GM18505 (cell line): ENCODE measurements around the gene SLC36A2.

Source experiments
- ATAC-seq: cut with Tn5 transposase; IDR thresholded peaks from one replicate; pipeline ENCODE4 v1.9.1; 2021; ENCODE audit not compliant: unreplicated experiment
- POLR2A ChIP-seq: IDR thresholded peaks from 4 replicates; pipeline ENCODE4 v1.6.1; 2011; ENCODE audit warnings: borderline replicate concordance; ENCODE audit not compliant: insufficient read depth, insufficient read length; ENCODE audit errors: extremely low read depth

SLC36A2 gene

DNA sequence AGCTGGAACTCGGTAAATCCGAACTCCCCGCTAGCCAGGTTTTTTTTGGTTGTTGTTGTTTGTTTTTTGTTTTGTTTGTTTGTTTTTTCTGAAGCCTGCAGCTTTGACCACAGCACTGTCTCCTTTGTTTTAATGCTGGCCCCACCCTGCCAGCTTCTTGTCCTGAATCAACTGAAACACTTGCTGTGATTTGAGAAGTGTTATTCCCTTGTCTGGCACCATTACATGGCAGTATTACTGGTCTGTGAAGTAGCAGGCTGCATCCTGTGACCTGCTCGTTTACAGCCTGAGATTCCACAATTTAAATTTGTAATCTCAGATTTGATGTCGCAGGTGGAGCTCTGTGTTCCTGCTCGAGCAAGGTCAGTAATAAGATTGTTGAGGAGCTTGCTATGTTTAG, 1.4 kb upstream of the SLC36A2 start:
- ATAC-seq = no peak

DNA sequence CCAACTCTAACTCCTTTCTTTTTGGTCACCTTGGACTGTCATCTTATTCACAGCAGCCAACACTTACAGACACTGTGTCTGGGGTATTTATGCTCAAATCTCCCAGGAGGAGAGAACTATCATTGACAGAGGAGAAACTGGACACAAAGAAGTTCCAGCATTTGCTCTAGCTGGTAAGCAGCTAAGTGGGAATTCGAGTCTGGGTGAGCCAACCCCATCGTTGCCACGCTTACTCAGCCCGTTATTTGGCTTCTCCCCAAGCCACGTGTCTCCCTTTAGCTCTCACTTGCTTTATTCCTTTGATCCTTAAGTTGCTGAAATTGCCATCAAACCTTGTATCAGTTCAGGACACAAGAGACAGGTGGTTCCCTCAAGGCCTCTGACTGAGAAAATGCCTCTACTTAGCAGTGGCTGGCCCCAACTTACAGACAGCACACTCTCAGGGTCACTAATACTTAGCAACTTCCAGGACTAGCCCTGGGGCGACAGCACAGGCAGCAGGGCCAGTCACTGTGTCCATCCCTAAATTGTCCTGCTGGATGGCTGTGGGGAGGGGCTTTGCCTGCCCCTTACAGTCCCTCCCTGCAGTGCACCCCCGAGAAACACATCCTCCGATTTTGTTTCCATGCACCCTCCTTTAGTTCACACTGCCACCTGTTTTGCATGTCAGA, 1.4 kb downstream of the SLC36A2 start:
- TF ChIP-seq POLR2A = no peak

More for the DNA sequence above, 1.4 kb upstream of the SLC36A2 start:
- no peak for TF ChIP-seq POLR2A

DNA sequence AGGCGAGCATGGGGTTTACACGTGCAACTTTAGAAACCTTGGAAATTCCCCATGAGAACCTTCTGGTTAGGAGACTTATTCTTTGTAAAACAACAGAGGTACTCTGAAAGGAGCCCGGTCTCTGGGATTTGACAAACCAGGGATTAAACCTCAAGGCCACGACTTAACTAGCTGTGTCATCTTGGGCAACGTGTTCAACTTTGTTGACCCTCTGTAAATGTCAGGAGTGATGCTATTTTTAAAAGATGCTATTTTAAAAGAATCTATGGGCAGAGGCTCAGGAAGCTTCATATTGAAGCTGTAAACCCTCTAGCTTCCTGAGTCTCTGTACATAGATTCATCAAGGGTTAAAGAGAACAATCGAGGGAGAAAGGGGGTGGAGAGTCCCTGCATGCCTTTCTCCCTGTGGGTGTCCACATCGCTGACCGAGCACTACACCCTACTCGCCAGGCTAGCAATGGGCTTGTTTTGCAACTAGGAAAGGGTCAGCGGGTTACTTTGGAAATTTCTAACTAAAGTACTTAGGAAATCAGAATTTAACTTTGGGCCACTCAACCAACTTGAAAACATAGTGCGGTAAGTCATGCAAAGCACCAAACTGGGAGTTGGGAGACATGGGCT, 2.1 kb downstream of the SLC36A2 start:
- no peak for TF ChIP-seq POLR2A
- ATAC-seq = no peak

More for the DNA sequence above, 1.4 kb downstream of the SLC36A2 start:
- ATAC-seq = no peak

DNA sequence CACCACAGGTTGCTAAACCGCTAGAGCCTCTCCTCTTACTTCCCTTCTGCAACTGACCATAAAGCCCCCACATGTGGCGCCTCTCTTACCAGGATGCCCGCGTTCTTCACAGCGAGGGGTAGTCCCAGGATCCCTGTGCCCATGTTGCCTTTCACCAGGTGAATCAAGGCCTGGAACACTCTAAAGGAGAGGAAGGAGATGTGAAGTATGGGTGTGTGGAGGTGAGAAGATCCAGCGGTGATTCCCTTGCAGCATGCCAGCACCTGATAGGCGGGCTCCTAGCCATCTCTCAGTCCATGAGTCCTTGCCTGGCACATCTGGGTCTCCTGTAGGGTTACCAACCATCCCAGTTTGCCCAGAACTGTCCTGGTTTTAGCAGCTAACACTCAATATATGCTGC, 3.3 kb downstream of the SLC36A2 start:
- TF ChIP-seq POLR2A = no peak
- ATAC-seq = no peak

DNA sequence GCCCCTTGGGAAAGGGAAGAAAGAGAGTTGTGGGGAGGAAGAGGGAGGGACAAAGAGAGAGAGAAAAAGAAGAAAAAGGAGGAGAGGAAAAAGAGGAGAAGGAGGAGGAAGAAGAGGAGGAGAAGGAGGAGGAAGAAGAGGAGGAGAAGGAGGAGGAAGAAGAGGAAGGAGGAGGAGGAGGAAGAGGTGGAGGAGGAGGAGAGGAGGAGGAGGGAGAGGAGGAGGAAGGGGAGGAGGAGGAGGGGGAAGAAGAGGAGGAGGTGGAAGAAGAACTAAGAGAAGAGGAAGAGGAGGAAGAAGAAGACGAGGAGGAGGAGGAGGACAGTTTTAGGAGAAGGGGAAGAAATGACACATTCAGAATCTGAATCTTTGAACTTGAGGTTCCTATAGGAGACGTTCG, 7.4 kb downstream of the SLC36A2 start:
- no peak for ATAC-seq
- TF ChIP-seq POLR2A = no peak

DNA sequence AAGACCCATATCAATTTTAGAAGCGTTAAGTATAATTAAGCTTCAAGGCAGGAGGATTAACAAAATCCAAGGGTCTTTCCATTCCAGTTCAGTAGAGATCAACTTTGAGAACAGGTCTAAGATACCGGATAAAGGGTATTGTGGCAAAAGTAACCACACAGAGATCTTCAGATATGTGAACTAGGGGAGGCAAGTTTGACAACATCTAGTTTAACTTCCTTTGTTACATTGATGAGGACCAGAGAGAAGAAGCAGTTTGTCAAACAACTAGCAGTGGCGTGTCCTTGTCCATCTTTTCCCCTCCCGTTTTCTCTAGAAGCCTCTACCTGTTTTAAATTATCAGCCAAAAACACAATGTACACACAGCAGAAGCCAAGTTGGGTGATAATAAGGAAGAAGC, 8.6 kb downstream of the SLC36A2 start:
- no peak for TF ChIP-seq POLR2A
- ATAC-seq = no peak

DNA sequence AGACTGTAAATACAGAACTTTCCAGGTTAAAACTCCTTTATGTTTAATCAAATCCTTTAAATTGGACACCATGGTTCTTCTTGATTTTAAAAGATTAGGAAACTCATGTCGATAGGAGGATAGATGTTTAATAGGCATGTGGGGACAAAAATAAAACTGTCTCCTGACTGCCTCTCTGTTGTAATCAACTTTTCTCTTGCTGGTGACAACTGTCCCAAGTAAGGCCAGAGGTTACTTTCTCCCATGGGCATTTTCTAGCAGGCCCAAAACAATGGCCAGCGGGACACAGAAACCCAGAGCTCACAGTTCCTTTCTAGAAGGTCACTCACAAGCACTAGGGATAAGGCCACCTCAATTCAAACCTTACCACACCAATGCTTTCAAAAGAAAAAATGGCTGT, 14.5 kb downstream of the SLC36A2 start:
- no peak for TF ChIP-seq POLR2A
- ATAC-seq = no peak

DNA sequence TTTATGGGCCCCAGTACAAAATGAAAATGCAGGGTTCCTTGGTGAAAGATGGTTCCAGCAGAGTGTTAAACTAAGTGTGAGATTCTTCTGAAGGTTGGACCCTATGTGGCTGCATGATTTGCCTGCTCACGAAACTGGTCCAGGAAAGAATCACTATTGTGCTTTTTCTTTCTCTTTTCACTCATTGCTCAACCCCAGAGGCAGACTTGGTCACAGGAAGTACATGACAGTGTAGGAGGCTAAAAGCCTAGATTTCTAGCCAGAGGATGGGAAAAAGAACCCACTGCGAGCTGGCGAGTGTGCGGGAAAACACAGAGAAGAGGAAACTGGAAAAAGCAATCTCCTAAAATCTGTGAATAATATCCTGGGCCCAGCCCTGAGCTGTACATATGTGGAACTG, 18.6 kb downstream of the SLC36A2 start:
- TF ChIP-seq POLR2A = no peak
- ATAC-seq = no peak

DNA sequence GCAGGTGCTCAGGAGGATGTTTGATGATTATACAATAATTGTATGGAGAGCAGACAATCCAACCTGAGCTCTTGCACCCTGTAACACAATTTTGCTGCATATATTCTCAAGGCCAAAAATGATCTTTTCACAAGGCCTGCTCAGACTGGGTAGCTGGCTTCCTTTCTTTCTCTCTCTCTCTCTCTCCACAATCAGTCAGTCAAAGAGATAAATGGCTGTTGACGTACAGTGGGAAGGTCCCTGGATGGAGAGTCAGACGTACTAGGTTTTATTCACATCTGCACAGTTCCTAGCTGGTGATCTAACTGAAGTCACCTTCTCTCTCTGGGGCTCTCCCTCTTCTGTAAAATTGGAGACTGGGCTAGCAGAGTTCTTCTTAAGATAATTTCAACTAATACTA, 19.8 kb downstream of the SLC36A2 start:
- no peak for ATAC-seq
- no peak for TF ChIP-seq POLR2A

DNA sequence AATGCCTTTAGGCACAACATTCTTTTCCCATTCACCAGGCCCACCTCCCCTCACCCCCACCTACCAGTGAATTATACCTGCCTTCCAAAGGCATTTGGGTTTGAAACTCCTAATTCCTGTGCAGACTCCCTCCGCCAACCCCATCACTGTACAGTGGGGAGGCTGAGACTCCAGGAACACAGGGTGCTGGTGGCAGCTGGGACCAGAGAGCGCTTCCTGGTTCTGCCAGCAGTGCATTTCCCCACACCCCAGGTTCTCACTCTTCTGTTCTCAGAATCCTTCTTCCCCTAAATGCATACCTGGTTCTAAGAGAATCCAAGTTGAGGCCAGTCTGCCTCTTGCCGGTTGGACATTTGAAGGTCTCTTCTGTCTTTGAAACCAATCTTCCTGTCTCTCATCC, 21.1 kb downstream of the SLC36A2 start:
- ATAC-seq = no peak
- TF ChIP-seq POLR2A = no peak

DNA sequence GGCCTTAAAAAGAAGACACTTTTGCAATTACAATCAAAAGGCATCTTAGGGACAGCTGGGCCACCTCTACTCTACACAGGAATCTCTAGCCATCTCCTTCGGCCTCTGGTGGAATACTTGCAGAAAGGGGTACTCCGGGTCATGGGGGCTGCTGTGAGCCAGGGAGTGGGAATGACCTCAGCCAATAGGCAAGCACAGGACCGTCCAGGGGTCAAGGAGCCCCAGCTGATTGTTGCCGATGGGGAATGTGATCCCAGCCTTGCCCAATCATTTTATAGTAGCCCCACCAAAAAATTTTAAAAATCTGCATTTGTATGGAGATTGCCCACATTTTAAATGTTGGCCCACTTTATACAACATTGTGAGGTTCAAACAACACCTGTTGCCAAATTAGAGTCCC, 26.9 kb downstream of the SLC36A2 start:
- ATAC-seq = no peak
- no peak for TF ChIP-seq POLR2A

DNA sequence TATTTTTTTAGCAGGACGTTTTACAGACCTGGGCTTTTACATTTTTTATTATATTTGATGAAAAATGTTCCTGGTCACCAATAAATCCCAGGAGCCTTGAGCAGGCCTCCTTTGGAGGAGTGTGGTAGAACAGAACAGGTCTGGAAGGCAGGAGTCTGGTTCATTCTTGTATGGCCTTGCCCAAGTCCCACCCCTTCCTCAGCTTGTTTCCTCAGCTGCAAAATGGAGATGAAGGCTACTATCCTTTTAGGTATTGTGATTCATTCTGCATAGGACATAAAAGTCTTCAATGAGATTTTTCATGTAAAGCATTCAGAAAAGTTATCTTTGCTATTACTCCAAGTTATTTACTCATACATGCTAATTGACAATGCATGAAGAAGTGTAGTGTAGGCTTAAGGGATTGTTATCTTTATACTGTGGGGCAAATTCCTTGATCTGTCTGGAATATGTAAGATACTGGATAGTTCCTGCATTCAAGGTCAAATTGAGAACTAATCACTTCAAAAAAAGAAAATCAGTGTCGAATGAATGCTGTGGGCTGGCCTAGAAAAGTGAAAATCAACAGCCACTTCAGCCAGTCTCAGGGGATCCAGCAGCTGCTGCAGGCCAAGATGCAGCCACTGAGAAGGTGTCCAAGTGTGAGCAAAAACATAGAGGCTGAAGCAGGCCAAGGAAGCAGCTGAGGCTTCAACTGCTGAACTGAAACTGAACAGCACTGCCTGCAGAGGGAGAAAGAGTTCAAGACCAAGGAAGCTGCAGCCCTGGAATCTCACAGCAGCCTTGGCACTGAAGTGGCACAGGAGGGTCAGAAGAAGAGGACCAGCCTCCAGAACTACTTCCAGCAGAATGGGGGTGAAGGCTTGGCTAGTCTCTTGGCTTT, 28.3 kb downstream of the SLC36A2 start:
- ATAC-seq = peak; percentile 85
- no peak for TF ChIP-seq POLR2A

DNA sequence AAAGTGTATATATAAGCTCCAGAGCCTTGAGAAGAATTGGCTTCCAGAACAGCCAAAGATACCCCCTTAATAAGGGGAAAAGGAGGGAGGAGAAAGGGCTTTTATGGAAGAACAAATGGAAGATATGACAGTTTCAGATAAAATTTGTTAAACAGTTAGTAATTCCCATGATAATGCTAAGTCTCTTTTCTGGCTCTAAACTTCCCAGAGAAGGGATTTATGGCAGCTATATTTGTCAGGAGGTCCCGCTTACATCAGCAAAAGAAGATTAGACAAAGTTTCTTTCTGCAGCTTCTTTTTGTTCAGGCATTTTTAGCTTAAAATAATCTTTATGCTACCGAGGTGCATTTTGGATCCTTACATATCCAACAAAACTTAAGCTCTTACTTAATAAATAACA, 29.5 kb downstream of the SLC36A2 start:
- TF ChIP-seq POLR2A = no peak
- ATAC-seq = no peak
